ENCODE results near the gene GMPPB. TPM values are rescaled to one million over a fixed set of nuclear protein-coding genes. Genes with fewer than 3 reads are reported as not detected.

The GMPPB gene
- total and polyA plus RNA-seq, 4 donors: 12.6 to 57.8 (median 35.6) TPM

DNA sequence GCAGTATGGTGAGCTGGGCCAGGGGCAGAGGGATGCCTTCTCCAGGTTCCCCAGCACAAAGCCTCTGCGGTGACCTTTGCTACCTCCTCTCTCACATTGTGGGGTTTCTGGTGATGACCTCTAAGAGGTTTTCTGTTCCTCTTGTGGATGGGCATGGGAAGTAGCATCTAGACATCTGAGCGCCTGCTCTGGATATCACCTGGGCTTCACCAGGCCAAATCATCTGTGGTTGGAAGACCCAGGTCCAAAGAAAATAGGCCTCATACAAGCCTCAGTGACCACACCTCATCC lies 42.6 kb downstream of the GMPPB start:
- no peak overlapping the region for H3K4me3 ChIP-seq (ENCODE audit: low read depth in 1 of 3, low read length in 3 of 3)
- peaks cover 17 to 78% (median 57%) of the 10 kb centered on the region in 4 donors for H3K36me3 ChIP-seq (ENCODE audit: control insufficient read depth in 4 of 4, insufficient read depth in 3 of 4, low read depth in 1 of 4, low read length in 3 of 4)
- 98% methylated on average over 2 of the region's 2 CpGs for WGBS
- H3K9ac ChIP-seq (ENCODE audit: low read depth in 1 of 2, low read length in 2 of 2): no peak overlapping the region
- H3K27me3 ChIP-seq (ENCODE audit: control insufficient read depth in 4 of 4, insufficient read depth in 4 of 4, low read length in 3 of 4): no peaks in the 10 kb centered on the region
- no peaks in the 10 kb centered on the region for H3K9me3 ChIP-seq (ENCODE audit: control insufficient read depth in 4 of 4, low read length in 3 of 4)
- no peak for TF ChIP-seq HNF4G (IDR thresholded peaks at IDR 0.05)
- TF ChIP-seq TAF1 (conservative IDR thresholded peaks at IDR 0.05): no peak
- TF ChIP-seq YY1 (IDR thresholded peaks at IDR 0.05): no peak
- no peak for TF ChIP-seq HNF4A (conservative IDR thresholded peaks at IDR 0.05)
- TF ChIP-seq GABPA (IDR thresholded peaks at IDR 0.05 in 1 of 2, conservative IDR thresholded peaks at IDR 0.05 in 1 of 2): no peak
- TF ChIP-seq FOXA2 (IDR thresholded peaks at IDR 0.05): no peak
- TF ChIP-seq JUND (IDR thresholded peaks at IDR 0.05): no peak
- no peak for TF ChIP-seq EGR1 (IDR thresholded peaks at IDR 0.05; ENCODE audit: low read depth in 2 of 2)
- TF ChIP-seq, protein P1, sequence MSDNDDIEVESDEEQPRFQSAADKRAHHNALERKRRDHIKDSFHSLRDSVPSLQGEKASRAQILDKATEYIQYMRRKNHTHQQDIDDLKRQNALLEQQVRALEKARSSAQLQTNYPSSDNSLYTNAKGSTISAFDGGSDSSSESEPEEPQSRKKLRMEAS (IDR thresholded peaks at IDR 0.05): no peak
- TF ChIP-seq SP1 (IDR thresholded peaks at IDR 0.05): no peak
- TF ChIP-seq, protein P2, sequence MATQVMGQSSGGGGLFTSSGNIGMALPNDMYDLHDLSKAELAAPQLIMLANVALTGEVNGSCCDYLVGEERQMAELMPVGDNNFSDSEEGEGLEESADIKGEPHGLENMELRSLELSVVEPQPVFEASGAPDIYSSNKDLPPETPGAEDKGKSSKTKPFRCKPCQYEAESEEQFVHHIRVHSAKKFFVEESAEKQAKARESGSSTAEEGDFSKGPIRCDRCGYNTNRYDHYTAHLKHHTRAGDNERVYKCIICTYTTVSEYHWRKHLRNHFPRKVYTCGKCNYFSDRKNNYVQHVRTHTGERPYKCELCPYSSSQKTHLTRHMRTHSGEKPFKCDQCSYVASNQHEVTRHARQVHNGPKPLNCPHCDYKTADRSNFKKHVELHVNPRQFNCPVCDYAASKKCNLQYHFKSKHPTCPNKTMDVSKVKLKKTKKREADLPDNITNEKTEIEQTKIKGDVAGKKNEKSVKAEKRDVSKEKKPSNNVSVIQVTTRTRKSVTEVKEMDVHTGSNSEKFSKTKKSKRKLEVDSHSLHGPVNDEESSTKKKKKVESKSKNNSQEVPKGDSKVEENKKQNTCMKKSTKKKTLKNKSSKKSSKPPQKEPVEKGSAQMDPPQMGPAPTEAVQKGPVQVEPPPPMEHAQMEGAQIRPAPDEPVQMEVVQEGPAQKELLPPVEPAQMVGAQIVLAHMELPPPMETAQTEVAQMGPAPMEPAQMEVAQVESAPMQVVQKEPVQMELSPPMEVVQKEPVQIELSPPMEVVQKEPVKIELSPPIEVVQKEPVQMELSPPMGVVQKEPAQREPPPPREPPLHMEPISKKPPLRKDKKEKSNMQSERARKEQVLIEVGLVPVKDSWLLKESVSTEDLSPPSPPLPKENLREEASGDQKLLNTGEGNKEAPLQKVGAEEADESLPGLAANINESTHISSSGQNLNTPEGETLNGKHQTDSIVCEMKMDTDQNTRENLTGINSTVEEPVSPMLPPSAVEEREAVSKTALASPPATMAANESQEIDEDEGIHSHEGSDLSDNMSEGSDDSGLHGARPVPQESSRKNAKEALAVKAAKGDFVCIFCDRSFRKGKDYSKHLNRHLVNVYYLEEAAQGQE (IDR thresholded peaks at IDR 0.05): no peak
- TF ChIP-seq NR2F2 (IDR thresholded peaks at IDR 0.05): no peak
- peaks cover 0 to 5% (median 2%) of the 10 kb centered on the region in 4 donors for H3K4me1 ChIP-seq (ENCODE audit: control insufficient read depth in 4 of 4, insufficient read depth in 4 of 4, low read length in 3 of 4)
- no peak overlapping the region for H3K27ac ChIP-seq (ENCODE audit: low read depth in 1 of 2, low read length in 2 of 2)
- no peak for DNase-seq (ENCODE audit: low spot score)

DNA sequence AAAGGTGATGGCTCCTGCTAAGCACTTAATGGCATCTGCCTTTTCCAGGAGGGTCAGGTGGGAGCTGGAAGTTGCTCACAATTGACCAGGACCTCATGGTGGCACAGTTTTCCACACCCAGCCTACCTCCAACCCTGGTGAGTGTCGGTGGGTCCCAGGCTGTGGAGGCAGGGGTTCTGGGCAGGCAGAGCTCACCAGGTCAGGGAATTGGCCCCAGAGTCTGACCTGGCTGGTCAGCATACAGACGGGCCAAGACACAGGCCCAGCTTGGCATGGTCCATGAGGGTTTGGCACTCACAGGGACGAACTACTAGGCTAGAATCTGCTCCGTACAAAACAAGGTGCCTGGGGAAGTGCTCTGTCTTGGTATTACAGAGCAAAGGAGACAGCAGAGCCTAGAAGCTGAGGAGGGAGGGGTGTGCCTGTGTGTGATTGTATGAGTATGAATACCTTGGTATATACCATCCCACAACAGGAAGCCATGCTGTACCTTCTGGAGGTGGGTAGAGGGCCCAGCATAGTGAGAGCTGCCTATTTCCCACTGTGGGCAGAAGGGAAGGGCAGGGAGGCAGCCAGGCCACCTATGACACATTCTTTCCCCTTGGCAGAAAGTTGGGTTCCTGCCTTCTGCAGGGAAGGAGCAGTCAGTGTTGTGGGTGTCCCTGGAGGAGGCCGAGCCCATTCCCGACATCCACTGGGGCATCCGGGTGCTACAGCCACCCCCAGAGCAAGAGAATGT lies 43.1 kb downstream of the GMPPB start:
- Histone ChIP-seq H3K27me3 (ENCODE audit: control insufficient read depth in 4 of 4, insufficient read depth in 4 of 4, low read length in 3 of 4) (no peaks in the 10 kb centered on the region), H3K9ac (ENCODE audit: low read depth in 1 of 2, low read length in 2 of 2) (no peak overlapping the region), H3K4me3 (ENCODE audit: low read depth in 1 of 3, low read length in 3 of 3) (no peak overlapping the region), H3K4me1 (ENCODE audit: control insufficient read depth in 4 of 4, insufficient read depth in 4 of 4, low read length in 3 of 4) (peaks cover 0 to 6% (median 3%) of the 10 kb centered on the region in 4 donors), H3K36me3 (ENCODE audit: control insufficient read depth in 4 of 4, insufficient read depth in 3 of 4, low read depth in 1 of 4, low read length in 3 of 4) (peaks cover 22 to 78% (median 58%) of the 10 kb centered on the region in 4 donors), H3K9me3 (ENCODE audit: control insufficient read depth in 4 of 4, low read length in 3 of 4) (no peaks in the 10 kb centered on the region), H3K27ac (ENCODE audit: low read depth in 1 of 2, low read length in 2 of 2) (no peak overlapping the region)
- 73% methylated on average over 7 of the region's 7 CpGs for WGBS
- DNase-seq (ENCODE audit: low spot score): no peak
- TF ChIP-seq JUND (IDR thresholded peaks at IDR 0.05) (no peak), SP1 (IDR thresholded peaks at IDR 0.05) (no peak), RXRA (IDR thresholded peaks at IDR 0.05) (no peak), EGR1 (IDR thresholded peaks at IDR 0.05; ENCODE audit: low read depth in 2 of 2) (no peak)
- TF ChIP-seq, protein P1 (IDR thresholded peaks at IDR 0.05): no peak

DNA sequence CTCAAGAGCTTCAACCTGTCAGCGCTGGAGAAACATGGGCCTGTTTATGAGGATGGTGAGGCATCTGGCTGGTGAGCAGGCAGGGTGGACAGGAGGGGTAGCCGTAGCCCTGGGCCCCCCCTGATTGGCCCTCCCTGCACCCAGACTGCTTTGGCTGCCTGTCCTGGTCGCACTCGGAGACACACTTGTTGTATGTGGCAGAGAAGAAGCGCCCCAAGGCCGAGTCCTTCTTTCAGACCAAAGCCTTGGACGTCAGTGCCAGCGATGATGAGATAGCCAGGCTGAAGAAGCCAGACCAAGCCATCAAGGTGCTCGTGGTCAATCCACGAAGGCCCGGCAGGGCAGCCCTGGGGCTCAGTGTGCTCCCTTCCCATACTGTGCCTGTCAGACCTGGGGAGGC lies 47.8 kb downstream of the GMPPB start:
- WGBS: 93% methylated on average over 11 of the region's 11 CpGs
- Histone ChIP-seq H3K4me1 (ENCODE audit: control insufficient read depth in 4 of 4, insufficient read depth in 4 of 4, low read length in 3 of 4) (peaks cover 9 to 42% (median 27%) of the 10 kb centered on the region in 4 donors), H3K36me3 (ENCODE audit: control insufficient read depth in 4 of 4, insufficient read depth in 3 of 4, low read depth in 1 of 4, low read length in 3 of 4) (peaks cover 12 to 44% (median 26%) of the 10 kb centered on the region in 4 donors), H3K9me3 (ENCODE audit: control insufficient read depth in 4 of 4, low read length in 3 of 4) (no peaks in the 10 kb centered on the region), H3K27ac (ENCODE audit: low read depth in 1 of 2, low read length in 2 of 2) (no peak overlapping the region), H3K9ac (ENCODE audit: low read depth in 1 of 2, low read length in 2 of 2) (no peak overlapping the region), H3K4me3 (ENCODE audit: low read depth in 1 of 3, low read length in 3 of 3) (no peak overlapping the region), H3K27me3 (ENCODE audit: control insufficient read depth in 4 of 4, insufficient read depth in 4 of 4, low read length in 3 of 4) (no peaks in the 10 kb centered on the region)
- TF ChIP-seq EGR1 (IDR thresholded peaks at IDR 0.05; ENCODE audit: low read depth in 2 of 2) (no peak), JUND (IDR thresholded peaks at IDR 0.05) (no peak)
- TF ChIP-seq, protein P3, sequence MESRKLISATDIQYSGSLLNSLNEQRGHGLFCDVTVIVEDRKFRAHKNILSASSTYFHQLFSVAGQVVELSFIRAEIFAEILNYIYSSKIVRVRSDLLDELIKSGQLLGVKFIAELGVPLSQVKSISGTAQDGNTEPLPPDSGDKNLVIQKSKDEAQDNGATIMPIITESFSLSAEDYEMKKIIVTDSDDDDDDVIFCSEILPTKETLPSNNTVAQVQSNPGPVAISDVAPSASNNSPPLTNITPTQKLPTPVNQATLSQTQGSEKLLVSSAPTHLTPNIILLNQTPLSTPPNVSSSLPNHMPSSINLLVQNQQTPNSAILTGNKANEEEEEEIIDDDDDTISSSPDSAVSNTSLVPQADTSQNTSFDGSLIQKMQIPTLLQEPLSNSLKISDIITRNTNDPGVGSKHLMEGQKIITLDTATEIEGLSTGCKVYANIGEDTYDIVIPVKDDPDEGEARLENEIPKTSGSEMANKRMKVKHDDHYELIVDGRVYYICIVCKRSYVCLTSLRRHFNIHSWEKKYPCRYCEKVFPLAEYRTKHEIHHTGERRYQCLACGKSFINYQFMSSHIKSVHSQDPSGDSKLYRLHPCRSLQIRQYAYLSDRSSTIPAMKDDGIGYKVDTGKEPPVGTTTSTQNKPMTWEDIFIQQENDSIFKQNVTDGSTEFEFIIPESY (IDR thresholded peaks at IDR 0.05): no peak
- DNase-seq (ENCODE audit: low spot score): no peak

All from liver (tissue), 9 donors.